HepG2 (cell line): ENCODE results near the gene RER1. TPM values are rescaled to one million over a fixed set of nuclear protein-coding genes. Genes with fewer than 3 reads are reported as not detected.

Experiments used
- CHCHD3 ChIP-seq: sonication (generic); formaldehyde crosslinking; IDR thresholded peaks from 2 replicates; pipeline ENCODE4 v1.8.0; 2022; ENCODE audit warnings: mild to moderate bottlenecking, missing genetic modification reagents, moderate library complexity
- EEA1 ChIP-seq: sonication (generic); formaldehyde crosslinking; IDR thresholded peaks from 2 replicates; pipeline ENCODE4 v1.5.1; 2020; ENCODE audit warnings: mild to moderate bottlenecking, missing genetic modification reagents, borderline replicate concordance
- RXRA ChIP-seq: sonication (generic); formaldehyde crosslinking; IDR thresholded peaks from 2 replicates; pipeline ENCODE4 v1.5.1; 2020; ENCODE audit warnings: missing genetic modification reagents
- ZNF567 ChIP-seq: sonication (generic); formaldehyde crosslinking; IDR thresholded peaks from 2 replicates; pipeline ENCODE4 v1.8.1; 2023; ENCODE audit warnings: mild to moderate bottlenecking, missing genetic modification reagents, borderline replicate concordance
- polyA plus RNA-seq, 8 experiments: library from polyadenylated mRNA; depleted of rRNA in 3 of 8; stranded (reverse) in 7 of 8; unstranded in 1 of 8; fragments of >200 nt; fragmentation: Illumina TruSeq in 4 of 8; extraction: Trizol in 4 of 8; gene quantifications; 2 replicates each; pipeline versions ENCODE4 v1.2.1 to v1.2.3, GENCODE V29; 2011 to 2016; ENCODE audit warnings: low read depth in 4 of 8, missing spikeins in 1 of 8, mixed read lengths in 1 of 8; ENCODE audit not compliant: insufficient read depth in 1 of 8
- total RNA-seq, 5 experiments: library from RNA; depleted of rRNA; stranded (reverse); fragments of >200 nt; fragmentation: Illumina TruSeq; extraction: Trizol; gene quantifications; 2 replicates each; pipeline ENCODE4 v1.2.3, GENCODE V29; 2016; ENCODE audit warnings: low read depth in 1 of 5
- TF ChIP-seq, protein P1 (sequence below): sonication (generic); formaldehyde crosslinking; IDR thresholded peaks from 2 replicates; pipeline ENCODE4 v1.8.0; 2022; ENCODE audit warnings: mild to moderate bottlenecking, missing genetic modification reagents, moderate library complexity
- TF ChIP-seq, protein P2 (sequence below): sonication (generic); formaldehyde crosslinking; IDR thresholded peaks from 2 replicates; pipeline ENCODE4 v1.8.0; 2022; ENCODE audit warnings: low read depth, missing genetic modification reagents
- TF ChIP-seq, protein P3 (sequence below), 2 experiments: IDR thresholded peaks; 2 replicates each; pipeline ENCODE4 v1.6.1; 2011 to 2012; ENCODE audit warnings: low read length in 2 of 2, borderline replicate concordance in 1 of 2, low read depth in 1 of 2, mild to moderate bottlenecking in 1 of 2, moderate library complexity in 1 of 2
- TF ChIP-seq, protein P4 (sequence below): sonication (generic); formaldehyde crosslinking; conservative IDR thresholded peaks from 2 replicates; pipeline ENCODE4 v1.4.0; 2020; ENCODE audit warnings: missing genetic modification reagents
- TF ChIP-seq, protein P5 (sequence below): sonication (generic); formaldehyde crosslinking; IDR thresholded peaks from 2 replicates; pipeline ENCODE4 v1.4.0; 2020; ENCODE audit warnings: missing genetic modification reagents
- TF ChIP-seq, protein P6 (sequence below): sonication (generic); formaldehyde crosslinking; IDR thresholded peaks from 2 replicates; pipeline ENCODE4 v1.9.0; 2022; ENCODE audit warnings: missing genetic modification reagents, mild to moderate bottlenecking, borderline replicate concordance
- TF ChIP-seq, protein P7 (sequence below): sonication (generic); formaldehyde crosslinking; IDR thresholded peaks from 2 replicates; pipeline ENCODE4 v1.4.0; 2020; ENCODE audit warnings: missing genetic modification reagents, low read depth, mild to moderate bottlenecking, borderline replicate concordance

The RER1 gene
- total and polyA plus RNA-seq, 2 of the 13 experiments (the other 11 are each of a cell fraction or from before 2014, with no cell fraction given) = 128 to 164 TPM

DNA sequence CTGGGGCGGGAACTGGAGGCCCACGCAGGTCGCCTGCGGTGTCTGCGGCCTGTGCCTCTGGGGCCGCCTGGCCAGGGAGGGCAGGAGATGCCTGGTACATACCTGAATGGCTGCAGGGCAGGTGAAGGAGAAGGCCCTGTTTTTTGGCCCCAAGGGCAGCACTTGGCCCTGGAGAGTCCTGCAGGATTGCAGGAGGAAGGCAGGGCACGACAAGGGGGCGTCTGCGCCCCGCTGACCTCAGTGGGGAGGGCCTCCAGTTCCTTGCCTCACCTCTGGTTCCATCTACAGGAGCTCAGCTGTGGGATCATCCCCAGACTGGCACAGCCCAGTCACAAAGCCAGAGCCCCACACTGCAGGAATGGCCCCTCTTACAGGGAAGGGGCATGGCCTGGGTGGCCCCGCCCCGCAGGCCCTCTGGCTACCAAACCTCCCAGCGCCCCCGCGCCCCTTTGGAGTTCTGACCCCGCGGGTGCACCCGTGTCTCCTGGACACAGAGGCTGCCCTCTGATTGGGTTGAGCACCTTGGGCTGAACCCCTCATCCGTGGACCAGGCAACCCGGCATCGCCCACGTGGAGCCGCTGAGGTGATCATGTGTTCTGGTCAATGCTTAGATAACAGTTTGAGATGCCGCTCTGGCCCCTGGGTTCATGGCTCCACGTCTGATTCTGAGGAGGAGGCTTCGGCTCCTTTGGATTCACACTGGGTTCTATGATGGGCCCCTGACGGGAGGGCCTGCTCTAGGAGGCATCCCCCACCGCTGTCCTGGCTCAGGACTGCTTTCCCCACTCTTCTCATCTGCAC lies 22.1 kb downstream of the RER1 start (continued):
- TF ChIP-seq, protein P1, sequence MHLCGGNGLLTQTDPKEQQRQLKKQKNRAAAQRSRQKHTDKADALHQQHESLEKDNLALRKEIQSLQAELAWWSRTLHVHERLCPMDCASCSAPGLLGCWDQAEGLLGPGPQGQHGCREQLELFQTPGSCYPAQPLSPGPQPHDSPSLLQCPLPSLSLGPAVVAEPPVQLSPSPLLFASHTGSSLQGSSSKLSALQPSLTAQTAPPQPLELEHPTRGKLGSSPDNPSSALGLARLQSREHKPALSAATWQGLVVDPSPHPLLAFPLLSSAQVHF = 0 out of 2 replicates have a peak, but pooled peaks have one; percentile 25
- TF ChIP-seq RXRA (CRISPR knock-in tag) = no peak; the same call in 1 of the 2 replicates
- 0 out of 2 replicates have a peak, but pooled peaks have one; percentile 60 for TF ChIP-seq CHCHD3 (CRISPR knock-in tag)
- TF ChIP-seq, protein P2, sequence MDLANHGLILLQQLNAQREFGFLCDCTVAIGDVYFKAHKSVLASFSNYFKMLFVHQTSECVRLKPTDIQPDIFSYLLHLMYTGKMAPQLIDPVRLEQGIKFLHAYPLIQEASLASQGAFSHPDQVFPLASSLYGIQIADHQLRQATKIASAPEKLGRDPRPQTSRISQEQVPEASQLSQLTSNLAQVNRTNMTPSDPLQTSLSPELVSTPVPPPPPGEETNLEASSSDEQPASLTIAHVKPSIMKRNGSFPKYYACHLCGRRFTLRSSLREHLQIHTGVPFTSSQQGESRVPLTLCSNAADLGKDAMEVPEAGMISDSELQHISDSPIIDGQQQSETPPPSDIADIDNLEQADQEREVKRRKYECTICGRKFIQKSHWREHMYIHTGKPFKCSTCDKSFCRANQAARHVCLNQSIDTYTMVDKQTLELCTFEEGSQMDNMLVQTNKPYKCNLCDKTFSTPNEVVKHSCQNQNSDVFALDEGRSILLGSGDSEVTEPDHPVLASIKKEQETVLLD (CRISPR knock-in tag) = no peak; the same call in 1 of the 2 replicates
- TF ChIP-seq EEA1 (CRISPR knock-in tag) = 0 out of 2 replicates have a peak, but pooled peaks have one; percentile 16
- TF ChIP-seq, protein P3, sequence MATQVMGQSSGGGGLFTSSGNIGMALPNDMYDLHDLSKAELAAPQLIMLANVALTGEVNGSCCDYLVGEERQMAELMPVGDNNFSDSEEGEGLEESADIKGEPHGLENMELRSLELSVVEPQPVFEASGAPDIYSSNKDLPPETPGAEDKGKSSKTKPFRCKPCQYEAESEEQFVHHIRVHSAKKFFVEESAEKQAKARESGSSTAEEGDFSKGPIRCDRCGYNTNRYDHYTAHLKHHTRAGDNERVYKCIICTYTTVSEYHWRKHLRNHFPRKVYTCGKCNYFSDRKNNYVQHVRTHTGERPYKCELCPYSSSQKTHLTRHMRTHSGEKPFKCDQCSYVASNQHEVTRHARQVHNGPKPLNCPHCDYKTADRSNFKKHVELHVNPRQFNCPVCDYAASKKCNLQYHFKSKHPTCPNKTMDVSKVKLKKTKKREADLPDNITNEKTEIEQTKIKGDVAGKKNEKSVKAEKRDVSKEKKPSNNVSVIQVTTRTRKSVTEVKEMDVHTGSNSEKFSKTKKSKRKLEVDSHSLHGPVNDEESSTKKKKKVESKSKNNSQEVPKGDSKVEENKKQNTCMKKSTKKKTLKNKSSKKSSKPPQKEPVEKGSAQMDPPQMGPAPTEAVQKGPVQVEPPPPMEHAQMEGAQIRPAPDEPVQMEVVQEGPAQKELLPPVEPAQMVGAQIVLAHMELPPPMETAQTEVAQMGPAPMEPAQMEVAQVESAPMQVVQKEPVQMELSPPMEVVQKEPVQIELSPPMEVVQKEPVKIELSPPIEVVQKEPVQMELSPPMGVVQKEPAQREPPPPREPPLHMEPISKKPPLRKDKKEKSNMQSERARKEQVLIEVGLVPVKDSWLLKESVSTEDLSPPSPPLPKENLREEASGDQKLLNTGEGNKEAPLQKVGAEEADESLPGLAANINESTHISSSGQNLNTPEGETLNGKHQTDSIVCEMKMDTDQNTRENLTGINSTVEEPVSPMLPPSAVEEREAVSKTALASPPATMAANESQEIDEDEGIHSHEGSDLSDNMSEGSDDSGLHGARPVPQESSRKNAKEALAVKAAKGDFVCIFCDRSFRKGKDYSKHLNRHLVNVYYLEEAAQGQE (IDR thresholded peaks at IDR 0.05; ENCODE audit: borderline replicate concordance in 1 of 2, low read depth in 1 of 2, low read length in 2 of 2) = no peak
- TF ChIP-seq, protein P4, sequence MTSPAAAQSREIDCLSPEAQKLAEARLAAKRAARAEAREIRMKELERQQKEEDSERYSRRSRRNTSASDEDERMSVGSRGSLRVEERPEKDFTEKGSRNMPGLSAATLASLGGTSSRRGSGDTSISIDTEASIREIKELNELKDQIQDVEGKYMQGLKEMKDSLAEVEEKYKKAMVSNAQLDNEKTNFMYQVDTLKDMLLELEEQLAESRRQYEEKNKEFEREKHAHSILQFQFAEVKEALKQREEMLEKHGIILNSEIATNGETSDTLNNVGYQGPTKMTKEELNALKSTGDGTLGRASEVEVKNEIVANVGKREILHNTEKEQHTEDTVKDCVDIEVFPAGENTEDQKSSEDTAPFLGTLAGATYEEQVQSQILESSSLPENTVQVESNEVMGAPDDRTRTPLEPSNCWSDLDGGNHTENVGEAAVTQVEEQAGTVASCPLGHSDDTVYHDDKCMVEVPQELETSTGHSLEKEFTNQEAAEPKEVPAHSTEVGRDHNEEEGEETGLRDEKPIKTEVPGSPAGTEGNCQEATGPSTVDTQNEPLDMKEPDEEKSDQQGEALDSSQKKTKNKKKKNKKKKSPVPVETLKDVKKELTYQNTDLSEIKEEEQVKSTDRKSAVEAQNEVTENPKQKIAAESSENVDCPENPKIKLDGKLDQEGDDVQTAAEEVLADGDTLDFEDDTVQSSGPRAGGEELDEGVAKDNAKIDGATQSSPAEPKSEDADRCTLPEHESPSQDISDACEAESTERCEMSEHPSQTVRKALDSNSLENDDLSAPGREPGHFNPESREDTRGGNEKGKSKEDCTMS (CRISPR knock-in tag) = no peak
- TF ChIP-seq, protein P5, sequence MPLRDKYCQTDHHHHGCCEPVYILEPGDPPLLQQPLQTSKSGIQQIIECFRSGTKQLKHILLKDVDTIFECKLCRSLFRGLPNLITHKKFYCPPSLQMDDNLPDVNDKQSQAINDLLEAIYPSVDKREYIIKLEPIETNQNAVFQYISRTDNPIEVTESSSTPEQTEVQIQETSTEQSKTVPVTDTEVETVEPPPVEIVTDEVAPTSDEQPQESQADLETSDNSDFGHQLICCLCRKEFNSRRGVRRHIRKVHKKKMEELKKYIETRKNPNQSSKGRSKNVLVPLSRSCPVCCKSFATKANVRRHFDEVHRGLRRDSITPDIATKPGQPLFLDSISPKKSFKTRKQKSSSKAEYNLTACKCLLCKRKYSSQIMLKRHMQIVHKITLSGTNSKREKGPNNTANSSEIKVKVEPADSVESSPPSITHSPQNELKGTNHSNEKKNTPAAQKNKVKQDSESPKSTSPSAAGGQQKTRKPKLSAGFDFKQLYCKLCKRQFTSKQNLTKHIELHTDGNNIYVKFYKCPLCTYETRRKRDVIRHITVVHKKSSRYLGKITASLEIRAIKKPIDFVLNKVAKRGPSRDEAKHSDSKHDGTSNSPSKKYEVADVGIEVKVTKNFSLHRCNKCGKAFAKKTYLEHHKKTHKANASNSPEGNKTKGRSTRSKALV = 0 out of 2 replicates have a peak, but pooled peaks have one; percentile 3
- TF ChIP-seq, protein P6, sequence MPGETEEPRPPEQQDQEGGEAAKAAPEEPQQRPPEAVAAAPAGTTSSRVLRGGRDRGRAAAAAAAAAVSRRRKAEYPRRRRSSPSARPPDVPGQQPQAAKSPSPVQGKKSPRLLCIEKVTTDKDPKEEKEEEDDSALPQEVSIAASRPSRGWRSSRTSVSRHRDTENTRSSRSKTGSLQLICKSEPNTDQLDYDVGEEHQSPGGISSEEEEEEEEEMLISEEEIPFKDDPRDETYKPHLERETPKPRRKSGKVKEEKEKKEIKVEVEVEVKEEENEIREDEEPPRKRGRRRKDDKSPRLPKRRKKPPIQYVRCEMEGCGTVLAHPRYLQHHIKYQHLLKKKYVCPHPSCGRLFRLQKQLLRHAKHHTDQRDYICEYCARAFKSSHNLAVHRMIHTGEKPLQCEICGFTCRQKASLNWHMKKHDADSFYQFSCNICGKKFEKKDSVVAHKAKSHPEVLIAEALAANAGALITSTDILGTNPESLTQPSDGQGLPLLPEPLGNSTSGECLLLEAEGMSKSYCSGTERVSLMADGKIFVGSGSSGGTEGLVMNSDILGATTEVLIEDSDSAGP = 0 out of 2 replicates have a peak, but pooled peaks have one; percentile 58
- TF ChIP-seq, protein P7, sequence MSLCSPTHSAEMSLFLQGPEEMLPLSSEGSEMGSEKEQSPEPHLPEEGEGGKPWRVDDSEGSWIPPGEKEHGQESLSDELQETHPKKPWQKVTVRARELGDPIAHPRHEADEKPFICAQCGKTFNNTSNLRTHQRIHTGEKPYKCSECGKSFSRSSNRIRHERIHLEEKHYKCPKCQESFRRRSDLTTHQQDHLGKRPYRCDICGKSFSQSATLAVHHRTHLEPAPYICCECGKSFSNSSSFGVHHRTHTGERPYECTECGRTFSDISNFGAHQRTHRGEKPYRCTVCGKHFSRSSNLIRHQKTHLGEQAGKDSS (CRISPR knock-in tag) = no peak; the same call in 1 of the 2 replicates
- peak; percentile 36; the same call in 1 of the 2 replicates for TF ChIP-seq ZNF567 (CRISPR knock-in tag)
